H1 (cell line): ENCODE results near the gene SERPINA6. TPM values are rescaled to one million over a fixed set of nuclear protein-coding genes. Genes with fewer than 3 reads are reported as not detected.

Experiments
- CHD1 ChIP-seq: IDR thresholded peaks from 2 replicates; pipeline ENCODE4 v1.6.1; 2012; ENCODE audit warnings: low read depth, low read length, improper control_type of control experiment
- CHD2 ChIP-seq: IDR thresholded peaks from 2 replicates; pipeline ENCODE4 v1.6.1; 2012; ENCODE audit warnings: low read length, improper control_type of control experiment
- SAP30 ChIP-seq: fragments of 300-600 bp; sonication (generic); IDR thresholded peaks from 2 replicates; pipeline ENCODE4 v1.7.1; 2012; ENCODE audit warnings: low read length, moderate library complexity, mild to moderate bottlenecking, inconsistent platforms; ENCODE audit not compliant: insufficient read depth, insufficient replicate concordance
- polyA plus RNA-seq, 7 experiments: library from polyadenylated mRNA; depleted of rRNA in 3 of 7; stranded (reverse) in 5 of 7; unstranded in 2 of 7; fragments of >200 nt in 5 of 7; fragments of 200-250 nt in 2 of 7; gene quantifications; 1 replicate in 5 of 7; 2 replicates in 1 of 7; 4 replicates in 1 of 7; pipeline versions ENCODE4 v1.2.1 to v1.2.3, GENCODE V29; 2011 to 2013; ENCODE audit warnings: missing spikeins in 2 of 7, mixed read lengths in 2 of 7
- total RNA-seq: library from RNA; stranded (reverse); fragmentation: NEBNext Ultra II Directional; extraction: Animal tissue kit (Norgen Biotek cat#: 25700); gene quantifications from 2 replicates; pipeline ENCODE4 v1.2.1, GENCODE V29; 2021

SERPINA6 gene
- total and polyA plus RNA-seq, 2 of the 8 experiments (the other 6 are each of a cell fraction or from before 2014, with no cell fraction given), result not detected

- TF ChIP-seq CHD1 (no peak), SAP30 (no peak), CHD2 (no peak)
Observed at GRCh38 chr14:94362614-94363133, 39.5 kb upstream of the SERPINA6 start (continued).
